HepG2 (cell line): ENCODE data around the gene SLC38A2. TPM values are rescaled to one million over a fixed set of nuclear protein-coding genes. Genes with fewer than 3 reads are reported as not detected.

Experiments used
- ATAD3A ChIP-seq: sonication (generic); formaldehyde crosslinking; IDR thresholded peaks from 2 replicates; pipeline ENCODE4 v1.4.0; 2020; ENCODE audit warnings: missing genetic modification reagents
- HBP1 ChIP-seq: IDR thresholded peaks from 2 replicates; pipeline ENCODE4 v1.6.1; 2016; ENCODE audit warnings: low read depth, control low read depth
- REST ChIP-seq, 2 experiments: IDR thresholded peaks; 2 replicates each; pipeline ENCODE4 v1.6.1; 2011 to 2012; ENCODE audit warnings: low read length in 2 of 2, borderline replicate concordance in 1 of 2, low read depth in 1 of 2, mild to moderate bottlenecking in 1 of 2, moderate library complexity in 1 of 2
- REXO4 ChIP-seq: sonication (generic); formaldehyde crosslinking; IDR thresholded peaks from 2 replicates; pipeline ENCODE4 v1.8.0; 2022; ENCODE audit warnings: missing genetic modification reagents, mild to moderate bottlenecking, borderline replicate concordance
- TIGD3 ChIP-seq: sonication (generic); formaldehyde crosslinking; IDR thresholded peaks from 2 replicates; pipeline ENCODE4 v1.5.1; 2020; ENCODE audit warnings: mild to moderate bottlenecking, missing genetic modification reagents, borderline replicate concordance
- ZNF260 ChIP-seq: sonication (generic); formaldehyde crosslinking; IDR thresholded peaks from 2 replicates; pipeline ENCODE4 v1.4.0; 2020; ENCODE audit warnings: missing genetic modification reagents, low read depth, mild to moderate bottlenecking, borderline replicate concordance
- ZNF609 ChIP-seq: sonication (generic); formaldehyde crosslinking; IDR thresholded peaks from 2 replicates; pipeline ENCODE4 v1.4.0; 2020; ENCODE audit warnings: mild to moderate bottlenecking, missing genetic modification reagents, borderline replicate concordance
- polyA plus RNA-seq, 8 experiments: library from polyadenylated mRNA; depleted of rRNA in 3 of 8; stranded (reverse) in 7 of 8; unstranded in 1 of 8; fragments of >200 nt; fragmentation: Illumina TruSeq in 4 of 8; extraction: Trizol in 4 of 8; gene quantifications; 2 replicates each; pipeline versions ENCODE4 v1.2.1 to v1.2.3, GENCODE V29; 2011 to 2016; ENCODE audit warnings: low read depth in 4 of 8, missing spikeins in 1 of 8, mixed read lengths in 1 of 8; ENCODE audit not compliant: insufficient read depth in 1 of 8
- total RNA-seq, 5 experiments: library from RNA; depleted of rRNA; stranded (reverse); fragments of >200 nt; fragmentation: Illumina TruSeq; extraction: Trizol; gene quantifications; 2 replicates each; pipeline ENCODE4 v1.2.3, GENCODE V29; 2016; ENCODE audit warnings: low read depth in 1 of 5

Gene SLC38A2
- total and polyA plus RNA-seq, 2 of the 13 experiments (the other 11 are each of a cell fraction or from before 2014, with no cell fraction given) = 368 to 880 TPM

- TF ChIP-seq TIGD3 (CRISPR knock-in tag) (no peak), ATAD3A (no peak), REXO4 (no peak), HBP1 (CRISPR knock-in tag) (no peak), ZNF260 (CRISPR knock-in tag) (no peak), REST (IDR thresholded peaks at IDR 0.05; ENCODE audit: borderline replicate concordance in 1 of 2, low read depth in 1 of 2, low read length in 2 of 2) (no peak; a peak in 2 of 4 replicates), ZNF609 (no peak)
Measured at GRCh38 chr12:46371718-46372543, 642 bp downstream of the SLC38A2 start (continued).
